Measurements from ENCODE around the gene CPPED1.

CPPED1 gene

DNA sequence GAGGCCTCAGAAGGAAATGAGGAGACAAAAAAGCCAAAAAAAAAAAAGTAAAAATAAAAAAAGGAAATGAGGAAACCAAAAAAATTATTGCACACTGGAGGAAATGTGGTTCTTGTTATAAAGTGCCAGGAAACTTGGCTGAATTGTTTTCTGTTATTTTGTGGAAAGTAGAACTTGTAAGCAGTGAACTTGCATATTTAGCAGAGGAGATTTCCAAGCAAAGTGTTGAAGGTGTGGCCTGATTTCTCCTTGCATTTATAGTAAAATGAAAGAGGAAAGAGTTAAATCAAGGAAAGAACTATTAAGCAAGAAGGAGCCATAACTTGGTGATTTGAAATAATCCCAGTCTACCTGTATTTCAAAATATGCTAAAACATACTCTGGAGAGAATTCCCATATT lies 34.1 kb upstream of the CPPED1 start:
- no peaks in the 10 kb centered on the region for H3K9me3 ChIP-seq (ENCODE audit: insufficient read depth, low read length)
- H3K4me2 ChIP-seq (ENCODE audit: low read length), result no peak overlapping the region
- no peaks in the 10 kb centered on the region for H4K20me1 ChIP-seq (ENCODE audit: insufficient read depth, low read length)
- no peaks in the 10 kb centered on the region for H3K27me3 ChIP-seq (ENCODE audit: low read depth, low read length)
- H3K4me1 ChIP-seq (ENCODE audit: low read length), result no peaks in the 10 kb centered on the region
- H3K4me3 ChIP-seq (ENCODE audit: low read length), result no peak overlapping the region
- no peak overlapping the region for H3K27ac ChIP-seq (ENCODE audit: low read length)
- no peak overlapping the region for H2AFZ ChIP-seq (ENCODE audit: low read depth, low read length)
- no peaks in the 10 kb centered on the region for H3K79me2 ChIP-seq (ENCODE audit: low read length)
- no peaks in the 10 kb centered on the region for H3K36me3 ChIP-seq (replicated peaks; ENCODE audit: low read depth, low read length)
- H3K9ac ChIP-seq (ENCODE audit: low read length), result no peak overlapping the region
- TF ChIP-seq, protein P1, sequence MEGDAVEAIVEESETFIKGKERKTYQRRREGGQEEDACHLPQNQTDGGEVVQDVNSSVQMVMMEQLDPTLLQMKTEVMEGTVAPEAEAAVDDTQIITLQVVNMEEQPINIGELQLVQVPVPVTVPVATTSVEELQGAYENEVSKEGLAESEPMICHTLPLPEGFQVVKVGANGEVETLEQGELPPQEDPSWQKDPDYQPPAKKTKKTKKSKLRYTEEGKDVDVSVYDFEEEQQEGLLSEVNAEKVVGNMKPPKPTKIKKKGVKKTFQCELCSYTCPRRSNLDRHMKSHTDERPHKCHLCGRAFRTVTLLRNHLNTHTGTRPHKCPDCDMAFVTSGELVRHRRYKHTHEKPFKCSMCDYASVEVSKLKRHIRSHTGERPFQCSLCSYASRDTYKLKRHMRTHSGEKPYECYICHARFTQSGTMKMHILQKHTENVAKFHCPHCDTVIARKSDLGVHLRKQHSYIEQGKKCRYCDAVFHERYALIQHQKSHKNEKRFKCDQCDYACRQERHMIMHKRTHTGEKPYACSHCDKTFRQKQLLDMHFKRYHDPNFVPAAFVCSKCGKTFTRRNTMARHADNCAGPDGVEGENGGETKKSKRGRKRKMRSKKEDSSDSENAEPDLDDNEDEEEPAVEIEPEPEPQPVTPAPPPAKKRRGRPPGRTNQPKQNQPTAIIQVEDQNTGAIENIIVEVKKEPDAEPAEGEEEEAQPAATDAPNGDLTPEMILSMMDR (IDR thresholded peaks at IDR 0.05; ENCODE audit: low read depth, low read length), result no peak
- no peak for TF ChIP-seq EZH2phosphoT487 (IDR thresholded peaks at IDR 0.05; ENCODE audit: low read depth)

DNA sequence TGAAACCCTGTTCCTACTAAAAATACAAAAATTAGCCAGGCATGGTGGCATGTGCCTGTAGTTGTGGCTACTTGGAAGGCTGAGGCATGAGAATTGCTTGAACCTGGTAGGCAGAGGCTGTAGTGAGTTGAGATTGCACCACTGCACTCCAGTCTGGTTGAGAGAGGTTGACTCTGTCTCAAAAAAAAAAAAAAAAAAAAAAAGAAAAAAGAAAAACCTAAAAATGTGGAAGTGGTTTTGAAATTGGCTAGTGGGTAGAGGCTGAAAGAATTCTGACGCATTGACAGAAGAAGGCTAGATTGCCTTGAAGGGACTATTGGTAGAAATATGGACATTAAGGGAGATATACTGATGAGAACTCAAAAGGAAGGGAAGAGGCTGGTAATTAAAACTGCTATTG lies 33.6 kb upstream of the CPPED1 start:
- H3K27me3 ChIP-seq (ENCODE audit: low read depth, low read length), result no peaks in the 10 kb centered on the region
- TF ChIP-seq EZH2phosphoT487 (IDR thresholded peaks at IDR 0.05; ENCODE audit: low read depth), result no peak
- TF ChIP-seq, protein P1 (IDR thresholded peaks at IDR 0.05; ENCODE audit: low read depth, low read length), result no peak
- H4K20me1 ChIP-seq (ENCODE audit: insufficient read depth, low read length), result no peaks in the 10 kb centered on the region
- no peaks in the 10 kb centered on the region for H3K79me2 ChIP-seq (ENCODE audit: low read length)
- H3K4me3 ChIP-seq (ENCODE audit: low read length), result no peak overlapping the region
- no peak overlapping the region for H3K9ac ChIP-seq (ENCODE audit: low read length)
- H3K9me3 ChIP-seq (ENCODE audit: insufficient read depth, low read length), result no peaks in the 10 kb centered on the region
- H3K36me3 ChIP-seq (replicated peaks; ENCODE audit: low read depth, low read length), result no peaks in the 10 kb centered on the region
- no peaks in the 10 kb centered on the region for H3K4me1 ChIP-seq (ENCODE audit: low read length)
- no peak overlapping the region for H3K27ac ChIP-seq (ENCODE audit: low read length)
- H3K4me2 ChIP-seq (ENCODE audit: low read length), result no peak overlapping the region
- no peak overlapping the region for H2AFZ ChIP-seq (ENCODE audit: low read depth, low read length)

DNA sequence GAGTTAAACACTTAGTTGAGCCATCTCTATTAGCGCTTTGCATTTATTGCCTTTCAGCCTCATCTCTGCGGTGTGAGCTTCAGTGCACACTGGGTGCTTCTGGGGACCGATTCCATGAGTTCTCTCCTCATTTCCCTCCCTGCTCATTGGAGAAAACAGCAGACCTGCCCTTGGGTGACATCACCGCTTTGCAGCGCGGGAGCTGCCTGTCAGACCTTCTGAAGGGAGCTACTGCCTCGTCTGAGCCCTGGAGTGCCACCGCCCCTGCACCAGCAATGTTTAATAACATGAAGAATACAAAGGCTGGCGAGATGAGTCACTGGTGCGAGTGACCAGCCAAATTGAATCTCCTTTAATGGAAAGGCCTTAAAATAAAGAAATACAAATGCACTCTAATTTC lies 30.2 kb upstream of the CPPED1 start:
- no peaks in the 10 kb centered on the region for H3K27me3 ChIP-seq (ENCODE audit: low read depth, low read length)
- H3K4me3 ChIP-seq (ENCODE audit: low read length), result no peak overlapping the region
- H3K4me2 ChIP-seq (ENCODE audit: low read length), result no peak overlapping the region
- H3K79me2 ChIP-seq (ENCODE audit: low read length), result no peaks in the 10 kb centered on the region
- no peak overlapping the region for H2AFZ ChIP-seq (ENCODE audit: low read depth, low read length)
- H3K9me3 ChIP-seq (ENCODE audit: insufficient read depth, low read length), result no peaks in the 10 kb centered on the region
- no peak overlapping the region for H3K27ac ChIP-seq (ENCODE audit: low read length)
- no peak overlapping the region for H3K9ac ChIP-seq (ENCODE audit: low read length)
- no peaks in the 10 kb centered on the region for H3K36me3 ChIP-seq (replicated peaks; ENCODE audit: low read depth, low read length)
- no peaks in the 10 kb centered on the region for H4K20me1 ChIP-seq (ENCODE audit: insufficient read depth, low read length)
- peaks cover 10% of the 10 kb centered on the region for H3K4me1 ChIP-seq (ENCODE audit: low read length)
- TF ChIP-seq, protein P1 (IDR thresholded peaks at IDR 0.05; ENCODE audit: low read depth, low read length), result no peak
- TF ChIP-seq EZH2phosphoT487 (IDR thresholded peaks at IDR 0.05; ENCODE audit: low read depth), result no peak

DNA sequence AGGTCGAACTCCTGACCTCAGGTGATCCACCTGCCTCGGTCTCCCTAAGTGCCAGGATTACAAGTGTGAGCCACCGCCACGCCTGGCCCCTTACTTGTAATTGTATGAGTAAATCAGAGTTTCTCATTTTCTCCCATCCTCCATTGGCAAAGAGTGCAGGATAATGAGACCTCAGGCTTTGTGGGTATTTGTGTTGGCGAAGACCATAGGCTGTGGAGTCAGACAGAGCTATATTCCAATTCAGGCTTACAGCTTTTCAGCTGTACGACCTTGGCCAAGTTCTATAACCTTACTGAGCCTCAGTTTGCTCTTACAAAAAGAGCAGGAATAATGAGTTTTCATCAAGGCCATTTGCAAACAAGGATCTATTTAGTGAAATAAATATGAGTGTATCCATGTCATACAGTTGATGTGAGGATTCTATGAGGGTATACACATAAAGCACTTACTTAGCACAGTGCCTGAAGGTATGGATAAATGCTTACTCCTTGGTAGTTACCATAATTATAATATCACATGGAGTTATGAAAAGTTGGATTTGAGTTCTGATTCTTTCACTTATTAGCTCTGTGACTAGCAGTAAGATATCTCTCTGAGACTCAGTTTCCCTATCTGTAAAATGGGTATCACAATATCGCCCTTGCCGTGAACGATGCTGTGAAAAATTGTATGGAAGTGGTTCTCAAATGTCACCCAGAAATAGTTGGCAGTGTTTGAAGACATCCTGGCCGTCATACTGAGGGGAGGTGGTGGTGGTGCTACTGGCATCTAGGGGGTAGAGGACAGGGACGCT lies 25.6 kb upstream of the CPPED1 start:
- Histone ChIP-seq H3K4me1 (ENCODE audit: low read length) (peaks cover 25% of the 10 kb centered on the region), H3K9me3 (ENCODE audit: insufficient read depth, low read length) (peaks cover 6% of the 10 kb centered on the region), H3K79me2 (ENCODE audit: low read length) (no peaks in the 10 kb centered on the region), H3K4me3 (ENCODE audit: low read length) (no peak overlapping the region), H3K36me3 (replicated peaks; ENCODE audit: low read depth, low read length) (peaks cover 9% of the 10 kb centered on the region), H4K20me1 (ENCODE audit: insufficient read depth, low read length) (no peaks in the 10 kb centered on the region), H3K27ac (ENCODE audit: low read length) (no peak overlapping the region), H2AFZ (ENCODE audit: low read depth, low read length) (no peak overlapping the region), H3K9ac (ENCODE audit: low read length) (no peak overlapping the region), H3K4me2 (ENCODE audit: low read length) (no peak overlapping the region), H3K27me3 (ENCODE audit: low read depth, low read length) (peaks cover 3% of the 10 kb centered on the region; the same call in 1 of the 2 replicates)
- TF ChIP-seq, protein P1 (IDR thresholded peaks at IDR 0.05; ENCODE audit: low read depth, low read length), result no peak
- no peak for TF ChIP-seq EZH2phosphoT487 (IDR thresholded peaks at IDR 0.05; ENCODE audit: low read depth)

All from OCI-LY3 (cell line).